GM12878 (cell line): Measurements from ENCODE around the gene GLTP. TPM values are rescaled to one million over a fixed set of nuclear protein-coding genes. Genes with fewer than 3 reads are reported as not detected.

Source experiments
- BACH1 ChIP-seq: fragments of 450-650 bp; IDR thresholded peaks from 2 replicates; pipeline ENCODE4 v1.6.1; 2017; ENCODE audit warnings: mild to moderate bottlenecking, borderline replicate concordance
- BRCA1 ChIP-seq: IDR thresholded peaks from 2 replicates; pipeline ENCODE4 v1.6.1; 2011; ENCODE audit warnings: low read depth, low read length, improper control_type of control experiment
- EGR1 ChIP-seq, 2 experiments: IDR thresholded peaks; 1 replicate in 1 of 2; 2 replicates in 1 of 2; pipeline ENCODE4 v1.6.1; 2011 to 2012; ENCODE audit warnings: low read depth in 2 of 2, low read length in 2 of 2, borderline replicate concordance in 1 of 2, mild to moderate bottlenecking in 1 of 2, moderate library complexity in 1 of 2
- EZH2 ChIP-seq: IDR thresholded peaks from 2 replicates; pipeline ENCODE4 v1.6.1; 2012; ENCODE audit warnings: low read depth, mild to moderate bottlenecking, control low read depth, inconsistent platforms, low read length, borderline replicate concordance; ENCODE audit not compliant: control insufficient read depth
- HDAC6 ChIP-seq: fragments of 200-600 bp; sonication (generic); IDR thresholded peaks from one replicate; pipeline ENCODE4 v1.8.0; 2017; ENCODE audit warnings: antibody characterized with exemption; ENCODE audit not compliant: unreplicated experiment
- NBN ChIP-seq: fragments of 450-650 bp; IDR thresholded peaks from 2 replicates; pipeline ENCODE4 v1.6.1; 2016
- NR2C1 ChIP-seq: fragments of 450-650 bp; IDR thresholded peaks from 2 replicates; pipeline ENCODE4 v1.6.1; 2017; ENCODE audit warnings: antibody characterized with exemption, mild to moderate bottlenecking, moderate library complexity
- PKNOX1 ChIP-seq: fragments of 450-650 bp; IDR thresholded peaks from 2 replicates; pipeline ENCODE4 v1.6.1; 2016; ENCODE audit warnings: mild to moderate bottlenecking
- POLR2AphosphoS5 ChIP-seq: IDR thresholded peaks from 2 replicates; pipeline ENCODE4 v1.6.1; 2011; ENCODE audit warnings: mild to moderate bottlenecking, low read length, inconsistent platforms
- SRF ChIP-seq, 2 experiments: IDR thresholded peaks; 2 replicates each; pipeline ENCODE4 v1.6.1; 2011; ENCODE audit warnings: low read depth in 2 of 2, low read length in 2 of 2, mild to moderate bottlenecking in 1 of 2, moderate library complexity in 1 of 2
- TCF3 ChIP-seq: IDR thresholded peaks from 2 replicates; pipeline ENCODE4 v1.6.1; 2012; ENCODE audit warnings: low read depth, mild to moderate bottlenecking, low read length, borderline replicate concordance; ENCODE audit not compliant: insufficient read depth
- ZBED1 ChIP-seq: IDR thresholded peaks from 2 replicates; pipeline ENCODE4 v1.6.1; 2016; ENCODE audit warnings: borderline replicate concordance
- ZSCAN29 ChIP-seq: fragments of 450-650 bp; IDR thresholded peaks from 2 replicates; pipeline ENCODE4 v1.6.1; 2017; ENCODE audit warnings: mild to moderate bottlenecking, moderate library complexity
- polyA plus RNA-seq, 11 experiments: library from polyadenylated mRNA; depleted of rRNA in 4 of 11; unstranded in 6 of 11; stranded (reverse) in 5 of 11; fragments of >200 nt; fragmentation: Nextera tagmentation in 4 of 11; fragmentation: Illumina TruSeq in 1 of 11; extraction: Ambion mirVana in 4 of 11; extraction: Trizol in 1 of 11; gene quantifications; 1 replicate in 1 of 11; 2 replicates in 10 of 11; pipeline versions ENCODE4 v1.2.1 to v1.2.3, GENCODE V29; 2011 to 2016; ENCODE audit warnings: inconsistent platforms in 2 of 11, missing spikeins in 2 of 11, low read depth in 1 of 11
- total RNA-seq, 4 experiments: library from RNA; depleted of rRNA in 3 of 4; stranded (reverse); fragments of >200 nt in 3 of 4; fragmentation: Illumina TruSeq in 1 of 4; extraction: Trizol in 1 of 4; gene quantifications; 2 replicates each; pipeline versions ENCODE4 v1.2.1 to v1.2.3, GENCODE V29; 2013 to 2021
- TF ChIP-seq, protein P1 (sequence below): fragments of 450-650 bp; formaldehyde crosslinking; IDR thresholded peaks from 2 replicates; pipeline ENCODE4 v1.5.0; 2022; ENCODE audit warnings: mild to moderate bottlenecking, missing genetic modification characterization
- TF ChIP-seq, protein P2 (sequence below): fragments of 450-650 bp; IDR thresholded peaks from 2 replicates; pipeline ENCODE4 v1.6.1; 2017; ENCODE audit warnings: mild to moderate bottlenecking, low read depth, inconsistent platforms; ENCODE audit not compliant: poor library complexity, severe bottlenecking
- TF ChIP-seq, protein P3 (sequence below): fragments of 450-650 bp; IDR thresholded peaks from 2 replicates; pipeline ENCODE4 v1.6.1; 2017; ENCODE audit warnings: borderline replicate concordance
- TF ChIP-seq, protein P4 (sequence below): fragments of 450-650 bp; formaldehyde crosslinking; IDR thresholded peaks from 2 replicates; pipeline ENCODE4 v1.4.0; 2020; ENCODE audit warnings: mild to moderate bottlenecking, moderate library complexity

The GLTP gene
- total and polyA plus RNA-seq, 10 of the 15 experiments (the other 5 are each of a cell fraction or from before 2014, with no cell fraction given), result 16.8 to 44.0 (median 25.3) TPM

DNA sequence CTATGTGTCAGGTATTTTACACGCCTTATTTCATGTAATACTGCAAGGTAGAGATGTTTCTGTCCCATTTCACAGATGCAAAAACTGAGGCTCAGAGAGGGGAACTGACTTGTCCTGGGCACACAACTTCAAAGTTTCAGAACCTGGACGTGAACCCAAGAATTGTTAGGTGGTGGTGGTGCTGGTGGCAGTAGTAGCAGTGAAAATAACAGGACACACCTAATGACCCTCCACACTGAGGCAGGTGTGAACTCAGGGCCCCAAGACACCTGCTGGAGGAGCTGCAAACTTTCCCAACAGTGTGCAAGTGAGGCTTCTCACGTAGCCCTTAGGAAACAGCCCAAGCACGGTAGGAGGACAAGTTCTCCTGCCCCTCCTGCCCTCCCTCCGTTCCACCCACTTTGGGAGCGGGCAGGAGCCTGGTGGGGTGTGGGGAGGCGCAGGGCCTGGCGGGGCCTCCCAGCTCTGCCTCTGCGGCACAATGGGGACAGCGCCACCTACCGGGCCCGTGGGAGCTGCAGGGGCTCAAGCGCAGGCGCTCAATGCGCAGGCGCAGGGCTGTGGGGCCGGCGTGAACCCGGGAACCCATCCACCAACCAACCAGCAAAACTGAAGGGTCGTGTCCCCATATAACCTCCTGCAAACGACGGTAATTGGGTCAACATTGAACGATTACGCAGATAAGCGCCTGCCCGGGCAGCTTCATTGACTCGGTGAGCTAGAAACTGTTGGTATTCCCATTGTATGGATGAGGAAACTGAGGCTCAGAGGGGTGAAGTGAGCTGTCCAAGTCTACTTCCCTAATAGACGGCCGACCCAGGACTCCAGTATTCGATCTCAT, 35.1 kb downstream of the GLTP start (continued):
- TF ChIP-seq NR2C1 (no peak), EGR1 (IDR thresholded peaks at IDR 0.05; ENCODE audit: borderline replicate concordance in 1 of 2, low read depth in 2 of 2, low read length in 2 of 2) (no peak), SRF (IDR thresholded peaks at IDR 0.05; ENCODE audit: low read depth in 2 of 2, low read length in 2 of 2) (no peak), HDAC6 (no peak), BACH1 (no peak), ZSCAN29 (no peak), BRCA1 (no peak), PKNOX1 (no peak), TCF3 (no peak), EZH2 (no peak), POLR2AphosphoS5 (no peak), ZBED1 (no peak), NBN (peak; percentile 72)
- TF ChIP-seq, protein P1, sequence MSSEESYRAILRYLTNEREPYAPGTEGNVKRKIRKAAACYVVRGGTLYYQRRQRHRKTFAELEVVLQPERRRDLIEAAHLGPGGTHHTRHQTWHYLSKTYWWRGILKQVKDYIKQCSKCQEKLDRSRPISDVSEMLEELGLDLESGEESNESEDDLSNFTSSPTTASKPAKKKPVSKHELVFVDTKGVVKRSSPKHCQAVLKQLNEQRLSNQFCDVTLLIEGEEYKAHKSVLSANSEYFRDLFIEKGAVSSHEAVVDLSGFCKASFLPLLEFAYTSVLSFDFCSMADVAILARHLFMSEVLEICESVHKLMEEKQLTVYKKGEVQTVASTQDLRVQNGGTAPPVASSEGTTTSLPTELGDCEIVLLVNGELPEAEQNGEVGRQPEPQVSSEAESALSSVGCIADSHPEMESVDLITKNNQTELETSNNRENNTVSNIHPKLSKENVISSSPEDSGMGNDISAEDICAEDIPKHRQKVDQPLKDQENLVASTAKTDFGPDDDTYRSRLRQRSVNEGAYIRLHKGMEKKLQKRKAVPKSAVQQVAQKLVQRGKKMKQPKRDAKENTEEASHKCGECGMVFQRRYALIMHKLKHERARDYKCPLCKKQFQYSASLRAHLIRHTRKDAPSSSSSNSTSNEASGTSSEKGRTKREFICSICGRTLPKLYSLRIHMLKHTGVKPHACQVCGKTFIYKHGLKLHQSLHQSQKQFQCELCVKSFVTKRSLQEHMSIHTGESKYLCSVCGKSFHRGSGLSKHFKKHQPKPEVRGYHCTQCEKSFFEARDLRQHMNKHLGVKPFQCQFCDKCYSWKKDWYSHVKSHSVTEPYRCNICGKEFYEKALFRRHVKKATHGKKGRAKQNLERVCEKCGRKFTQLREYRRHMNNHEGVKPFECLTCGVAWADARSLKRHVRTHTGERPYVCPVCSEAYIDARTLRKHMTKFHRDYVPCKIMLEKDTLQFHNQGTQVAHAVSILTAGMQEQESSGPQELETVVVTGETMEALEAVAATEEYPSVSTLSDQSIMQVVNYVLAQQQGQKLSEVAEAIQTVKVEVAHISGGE (CRISPR knock-in tag), result no peak
- TF ChIP-seq, protein P2, sequence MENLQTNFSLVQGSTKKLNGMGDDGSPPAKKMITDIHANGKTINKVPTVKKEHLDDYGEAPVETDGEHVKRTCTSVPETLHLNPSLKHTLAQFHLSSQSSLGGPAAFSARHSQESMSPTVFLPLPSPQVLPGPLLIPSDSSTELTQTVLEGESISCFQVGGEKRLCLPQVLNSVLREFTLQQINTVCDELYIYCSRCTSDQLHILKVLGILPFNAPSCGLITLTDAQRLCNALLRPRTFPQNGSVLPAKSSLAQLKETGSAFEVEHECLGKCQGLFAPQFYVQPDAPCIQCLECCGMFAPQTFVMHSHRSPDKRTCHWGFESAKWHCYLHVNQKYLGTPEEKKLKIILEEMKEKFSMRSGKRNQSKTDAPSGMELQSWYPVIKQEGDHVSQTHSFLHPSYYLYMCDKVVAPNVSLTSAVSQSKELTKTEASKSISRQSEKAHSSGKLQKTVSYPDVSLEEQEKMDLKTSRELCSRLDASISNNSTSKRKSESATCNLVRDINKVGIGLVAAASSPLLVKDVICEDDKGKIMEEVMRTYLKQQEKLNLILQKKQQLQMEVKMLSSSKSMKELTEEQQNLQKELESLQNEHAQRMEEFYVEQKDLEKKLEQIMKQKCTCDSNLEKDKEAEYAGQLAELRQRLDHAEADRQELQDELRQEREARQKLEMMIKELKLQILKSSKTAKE, result no peak
- TF ChIP-seq, protein P3, sequence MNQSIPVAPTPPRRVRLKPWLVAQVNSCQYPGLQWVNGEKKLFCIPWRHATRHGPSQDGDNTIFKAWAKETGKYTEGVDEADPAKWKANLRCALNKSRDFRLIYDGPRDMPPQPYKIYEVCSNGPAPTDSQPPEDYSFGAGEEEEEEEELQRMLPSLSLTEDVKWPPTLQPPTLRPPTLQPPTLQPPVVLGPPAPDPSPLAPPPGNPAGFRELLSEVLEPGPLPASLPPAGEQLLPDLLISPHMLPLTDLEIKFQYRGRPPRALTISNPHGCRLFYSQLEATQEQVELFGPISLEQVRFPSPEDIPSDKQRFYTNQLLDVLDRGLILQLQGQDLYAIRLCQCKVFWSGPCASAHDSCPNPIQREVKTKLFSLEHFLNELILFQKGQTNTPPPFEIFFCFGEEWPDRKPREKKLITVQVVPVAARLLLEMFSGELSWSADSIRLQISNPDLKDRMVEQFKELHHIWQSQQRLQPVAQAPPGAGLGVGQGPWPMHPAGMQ, result no peak
- TF ChIP-seq, protein P4, sequence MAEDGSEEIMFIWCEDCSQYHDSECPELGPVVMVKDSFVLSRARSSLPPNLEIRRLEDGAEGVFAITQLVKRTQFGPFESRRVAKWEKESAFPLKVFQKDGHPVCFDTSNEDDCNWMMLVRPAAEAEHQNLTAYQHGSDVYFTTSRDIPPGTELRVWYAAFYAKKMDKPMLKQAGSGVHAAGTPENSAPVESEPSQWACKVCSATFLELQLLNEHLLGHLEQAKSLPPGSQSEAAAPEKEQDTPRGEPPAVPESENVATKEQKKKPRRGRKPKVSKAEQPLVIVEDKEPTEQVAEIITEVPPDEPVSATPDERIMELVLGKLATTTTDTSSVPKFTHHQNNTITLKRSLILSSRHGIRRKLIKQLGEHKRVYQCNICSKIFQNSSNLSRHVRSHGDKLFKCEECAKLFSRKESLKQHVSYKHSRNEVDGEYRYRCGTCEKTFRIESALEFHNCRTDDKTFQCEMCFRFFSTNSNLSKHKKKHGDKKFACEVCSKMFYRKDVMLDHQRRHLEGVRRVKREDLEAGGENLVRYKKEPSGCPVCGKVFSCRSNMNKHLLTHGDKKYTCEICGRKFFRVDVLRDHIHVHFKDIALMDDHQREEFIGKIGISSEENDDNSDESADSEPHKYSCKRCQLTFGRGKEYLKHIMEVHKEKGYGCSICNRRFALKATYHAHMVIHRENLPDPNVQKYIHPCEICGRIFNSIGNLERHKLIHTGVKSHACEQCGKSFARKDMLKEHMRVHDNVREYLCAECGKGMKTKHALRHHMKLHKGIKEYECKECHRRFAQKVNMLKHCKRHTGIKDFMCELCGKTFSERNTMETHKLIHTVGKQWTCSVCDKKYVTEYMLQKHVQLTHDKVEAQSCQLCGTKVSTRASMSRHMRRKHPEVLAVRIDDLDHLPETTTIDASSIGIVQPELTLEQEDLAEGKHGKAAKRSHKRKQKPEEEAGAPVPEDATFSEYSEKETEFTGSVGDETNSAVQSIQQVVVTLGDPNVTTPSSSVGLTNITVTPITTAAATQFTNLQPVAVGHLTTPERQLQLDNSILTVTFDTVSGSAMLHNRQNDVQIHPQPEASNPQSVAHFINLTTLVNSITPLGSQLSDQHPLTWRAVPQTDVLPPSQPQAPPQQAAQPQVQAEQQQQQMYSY (CRISPR knock-in tag), result no peak
